Measurements from ENCODE around the gene SAXO2. TPM values are rescaled to one million over a fixed set of nuclear protein-coding genes. Genes with fewer than 3 reads are reported as not detected.
"Not testable (repeated sequence)": the region's sequence is repeated elsewhere in the genome, so short reads cannot be mapped to it uniquely, and the experiment has no call there.

Gene SAXO2
- total RNA-seq, 4 donors from 2014 or later = 0.20 to 3.0 (median 2.4) TPM; not detected in 1

GRCh38 chr15:82248261-82248660, 14.4 kb upstream of the SAXO2 start:
- H3K9me3 ChIP-seq; in situ Hi-C loops (cut with MboI; ENCODE audit: low pct_ligation_motif_present in 1 of 4, low pct_unique_long_range_greater_than_20kb in 1 of 4, low sequenced_read_pairs in 3 of 4); H3K27ac ChIP-seq; intact Hi-C loops (cut with DNase I; ENCODE audit: low total_unique reads); H3K36me3 ChIP-seq; H3K4me3 ChIP-seq; H3K27me3 ChIP-seq; DNase-seq; H3K4me1 ChIP-seq: not testable (repeated sequence)
- WGBS, 2 donors (ENCODE audit: low coverage in 1 of 2) = 76% methylated on average over 3 of the region's 3 CpGs; no CpG with 5 or more reads in 1 of the 2 donors

- H3K9me3 ChIP-seq; intact Hi-C loops (cut with DNase I; ENCODE audit: low total_unique reads); in situ Hi-C loops (cut with MboI; ENCODE audit: low pct_ligation_motif_present in 1 of 4, low pct_unique_long_range_greater_than_20kb in 1 of 4, low sequenced_read_pairs in 3 of 4); H3K36me3 ChIP-seq; H3K27me3 ChIP-seq: not testable (repeated sequence)
- peak; percentile 66 for DNase-seq
- peaks cover 5 to 24% (median 18%) of the 10 kb centered on the region in 4 donors for H3K4me1 ChIP-seq
- 0 to 2% methylated on average over 8 to 19 of the region's 19 CpGs for WGBS, 2 donors (ENCODE audit: low coverage in 1 of 2)
- H3K27ac ChIP-seq = peak overlapping the region; percentile 91 to 94 (median 92)
- TF ChIP-seq CTCF (IDR thresholded peaks at IDR 0.05) = peak in 1 of 5 experiments; percentile 18
- peak in 2 of 3 donors; percentile 47 to 53 for TF ChIP-seq POLR2AphosphoS5 (IDR thresholded peaks at IDR 0.05)
- peak overlapping the region; percentile 83 to 99 (median 92) for H3K4me3 ChIP-seq
Measured at GRCh38 chr15:82261566-82262421, 824 bp upstream of the SAXO2 start.

- TF ChIP-seq EP300 (IDR thresholded peaks at IDR 0.05; ENCODE audit: low read depth) (no peak), POLR2A (IDR thresholded peaks at IDR 0.05) (no peak), POLR2AphosphoS5 (IDR thresholded peaks at IDR 0.05) (no peak), CTCF (IDR thresholded peaks at IDR 0.05) (no peak)
Measured at GRCh38 chr15:82263350-82263749, 732 bp downstream of the SAXO2 start.

GRCh38 chr15:82267137-82267536, 4.5 kb downstream of the SAXO2 start:
- H3K27ac ChIP-seq; H3K36me3 ChIP-seq; in situ Hi-C loops (cut with MboI; ENCODE audit: low pct_ligation_motif_present in 1 of 4, low pct_unique_long_range_greater_than_20kb in 1 of 4, low sequenced_read_pairs in 3 of 4); H3K27me3 ChIP-seq; H3K4me3 ChIP-seq; DNase-seq; intact Hi-C loops (cut with DNase I; ENCODE audit: low total_unique reads); H3K4me1 ChIP-seq; H3K9me3 ChIP-seq: not testable (repeated sequence)
- WGBS, 2 donors (ENCODE audit: low coverage in 1 of 2) = 80 to 100% methylated on average over 2 of the region's 2 CpGs

More at GRCh38 chr15:82263350-82263749, 732 bp downstream of the SAXO2 start:
- in situ Hi-C loops (cut with MboI; ENCODE audit: low pct_ligation_motif_present in 1 of 4, low pct_unique_long_range_greater_than_20kb in 1 of 4, low sequenced_read_pairs in 3 of 4) = no loop called here
- Histone ChIP-seq H3K4me3 (peak overlapping the region in 3 of 4 donors; percentile 83 to 99 (median 91)), H3K4me1 (peaks cover 5 to 24% (median 18%) of the 10 kb centered on the region in 4 donors), H3K27me3 (no peaks in the 10 kb centered on the region), H3K9me3 (no peaks in the 10 kb centered on the region), H3K36me3 (peaks cover 0 to 2% (median 0%) of the 10 kb centered on the region in 4 donors), H3K27ac (peak overlapping the region; percentile 91 to 94 (median 92))
- DNase-seq = no peak
- WGBS, 2 donors (ENCODE audit: low coverage in 1 of 2) = 10 to 36% methylated on average over 3 of the region's 3 CpGs
- intact Hi-C loops (cut with DNase I; ENCODE audit: low total_unique reads) = no loop called here

- H3K27me3 ChIP-seq; H3K27ac ChIP-seq; H3K36me3 ChIP-seq; intact Hi-C loops (cut with DNase I; ENCODE audit: low total_unique reads); in situ Hi-C loops (cut with MboI; ENCODE audit: low pct_ligation_motif_present in 1 of 4, low pct_unique_long_range_greater_than_20kb in 1 of 4, low sequenced_read_pairs in 3 of 4); H3K9me3 ChIP-seq; H3K4me3 ChIP-seq; H3K4me1 ChIP-seq; DNase-seq: not testable (repeated sequence)
- WGBS, 2 donors (ENCODE audit: low coverage in 1 of 2) = 12 to 50% methylated on average over 2 of the region's 2 CpGs
Measured at GRCh38 chr15:82268454-82268853, 5.8 kb downstream of the SAXO2 start.

Measured in transverse colon (tissue), 4 donors.